GM10248 (cell line): Measurements from ENCODE around the gene ADAMTS16.

ENCODE experiments used
- CTCF ChIA-PET: fragments of 300-600 bp; sonication (Branson Sonifier 250); formaldehyde crosslinking; extraction: SDS; loops from one replicate; lab custom pipeline; 2021; ENCODE audit warnings: antibody characterized with exemption; lab: Yijun Ruan, JAX
- POLR2A ChIA-PET: fragments of 350-650 bp; sonication (Branson Sonifier 250); formaldehyde crosslinking; extraction: SDS; loops from one replicate; lab custom pipeline; 2020; ENCODE audit warnings: antibody characterized with exemption; lab: Yijun Ruan, JAX
- DNase-seq: peaks from one replicate; pipeline ENCODE4 v3.0.0; 2012; ENCODE audit errors: extremely low spot score
- TF ChIP-seq, protein P1 (sequence below): IDR thresholded peaks from 2 replicates; pipeline ENCODE4 v1.5.1; 2012; ENCODE audit warnings: mild to moderate bottlenecking, low read depth; ENCODE audit errors: extremely low read depth, missing control alignments, control extremely low read depth

The ADAMTS16 gene

DNA sequence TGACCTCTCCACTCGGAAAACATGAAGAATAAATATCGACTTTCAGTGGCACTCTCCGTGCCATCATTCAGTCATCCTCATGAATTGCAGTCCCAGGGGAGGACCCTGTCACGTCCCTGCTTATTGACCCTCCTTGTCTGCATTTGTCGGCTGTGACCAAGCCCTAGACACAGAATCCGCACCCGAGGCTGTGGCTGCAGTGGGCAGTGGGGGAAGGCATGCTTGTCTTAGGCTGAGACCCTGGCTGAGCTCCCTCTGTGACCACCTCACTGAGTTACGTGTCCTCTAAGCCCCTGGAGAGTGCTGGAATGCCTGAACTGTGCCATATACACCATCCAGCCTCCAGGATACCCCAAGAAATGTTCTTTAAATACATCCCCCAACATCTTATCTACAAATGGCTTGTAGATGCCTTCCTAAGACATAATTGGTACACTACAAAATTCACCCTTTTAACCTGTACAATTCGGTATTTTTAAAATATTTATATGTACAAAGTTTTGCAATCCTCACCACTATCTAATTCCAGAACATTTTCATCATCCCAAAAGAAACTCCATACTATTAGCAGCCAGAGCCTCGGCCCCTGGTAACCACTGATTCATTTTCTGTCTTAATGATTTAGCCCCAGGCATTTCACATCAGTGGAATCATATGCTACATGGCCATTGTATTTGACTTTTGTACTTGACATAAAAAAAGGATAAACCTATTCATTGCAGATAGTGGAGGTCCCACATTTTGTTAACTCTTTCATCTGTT, 201.6 kb downstream of the ADAMTS16 start:
- TF ChIP-seq, protein P1, sequence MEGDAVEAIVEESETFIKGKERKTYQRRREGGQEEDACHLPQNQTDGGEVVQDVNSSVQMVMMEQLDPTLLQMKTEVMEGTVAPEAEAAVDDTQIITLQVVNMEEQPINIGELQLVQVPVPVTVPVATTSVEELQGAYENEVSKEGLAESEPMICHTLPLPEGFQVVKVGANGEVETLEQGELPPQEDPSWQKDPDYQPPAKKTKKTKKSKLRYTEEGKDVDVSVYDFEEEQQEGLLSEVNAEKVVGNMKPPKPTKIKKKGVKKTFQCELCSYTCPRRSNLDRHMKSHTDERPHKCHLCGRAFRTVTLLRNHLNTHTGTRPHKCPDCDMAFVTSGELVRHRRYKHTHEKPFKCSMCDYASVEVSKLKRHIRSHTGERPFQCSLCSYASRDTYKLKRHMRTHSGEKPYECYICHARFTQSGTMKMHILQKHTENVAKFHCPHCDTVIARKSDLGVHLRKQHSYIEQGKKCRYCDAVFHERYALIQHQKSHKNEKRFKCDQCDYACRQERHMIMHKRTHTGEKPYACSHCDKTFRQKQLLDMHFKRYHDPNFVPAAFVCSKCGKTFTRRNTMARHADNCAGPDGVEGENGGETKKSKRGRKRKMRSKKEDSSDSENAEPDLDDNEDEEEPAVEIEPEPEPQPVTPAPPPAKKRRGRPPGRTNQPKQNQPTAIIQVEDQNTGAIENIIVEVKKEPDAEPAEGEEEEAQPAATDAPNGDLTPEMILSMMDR = no peak
- CTCF ChIA-PET = no interaction called here
- no peak for DNase-seq
- POLR2A ChIA-PET = no interaction called here

DNA sequence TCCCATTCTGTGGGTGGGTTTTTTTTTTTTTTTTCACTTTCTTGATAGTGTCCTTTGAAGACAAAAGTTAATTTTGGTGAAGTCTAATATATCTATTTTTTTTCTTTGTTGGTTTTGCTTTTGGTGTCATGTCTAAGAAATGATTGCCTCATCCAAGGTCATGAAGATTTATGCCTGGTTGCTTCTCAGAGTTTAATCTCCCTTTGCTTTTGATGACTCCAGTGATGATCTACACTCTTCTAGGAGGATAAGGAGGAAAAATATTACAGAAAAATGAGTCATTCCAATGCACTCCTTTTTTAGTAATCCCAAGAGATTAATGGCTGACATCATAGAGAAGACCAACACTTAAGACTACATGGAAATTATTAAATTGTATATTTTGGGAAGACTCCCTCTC, 202.7 kb downstream of the ADAMTS16 start:
- CTCF ChIA-PET = no interaction called here
- TF ChIP-seq, protein P1 = no peak
- DNase-seq = no peak
- POLR2A ChIA-PET = no interaction called here

DNA sequence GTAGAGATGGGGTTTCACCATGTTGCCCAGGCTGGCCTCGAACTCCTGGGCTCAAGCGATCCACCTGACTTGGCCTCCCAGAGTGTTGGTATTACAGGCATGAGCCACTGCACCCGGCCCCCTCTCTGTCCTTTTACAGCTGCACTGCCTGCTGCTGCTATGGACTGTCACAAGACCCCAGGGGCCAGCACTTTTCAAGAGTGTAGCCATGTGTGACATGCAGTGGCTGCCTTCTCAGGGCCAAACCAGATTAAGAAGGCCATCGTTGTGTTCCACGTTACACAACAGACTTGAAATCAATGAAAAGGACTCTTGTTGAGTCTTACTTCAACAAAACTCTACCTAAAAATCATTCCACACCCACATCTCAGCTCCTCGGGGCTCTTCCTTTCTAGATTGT, 203.4 kb downstream of the ADAMTS16 start:
- DNase-seq = no peak
- POLR2A ChIA-PET = no interaction called here
- TF ChIP-seq, protein P1 = no peak
- CTCF ChIA-PET = interaction anchor here (0.8 kb wide), 1 partner anchor 26 kb away, joined by 3 read pairs; no protein-coding TSS in a partner anchor

DNA sequence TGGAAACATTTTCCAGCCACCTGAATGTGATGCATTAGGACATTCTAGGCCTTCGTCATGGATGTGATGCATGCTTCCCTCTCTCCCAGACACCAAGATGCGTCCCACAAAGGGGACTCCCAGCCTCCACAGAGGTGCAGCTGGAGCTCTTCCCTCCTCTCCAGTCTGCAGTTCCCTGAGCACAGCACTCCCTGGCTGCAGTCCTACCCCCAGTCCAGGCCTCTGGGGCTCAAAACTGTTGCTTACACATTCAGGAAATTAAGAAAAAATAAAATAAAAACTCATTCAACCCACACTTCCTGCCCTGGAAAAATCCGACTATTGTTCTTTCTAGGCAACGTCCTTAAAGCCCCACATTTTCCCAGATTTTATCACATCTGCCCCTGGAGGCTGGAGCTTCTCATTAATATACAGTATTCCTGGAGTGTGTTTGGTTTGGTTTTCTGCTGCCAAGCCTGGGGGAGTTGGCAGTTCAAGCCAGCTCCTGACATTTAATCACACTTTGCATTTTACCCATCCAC, 204.0 kb downstream of the ADAMTS16 start:
- CTCF ChIA-PET = interaction anchor here (0.8 to 0.9 kb wide), 2 partner anchors 9 to 26 kb away, joined by 3 to 4 read pairs; no protein-coding TSS in a partner anchor
- TF ChIP-seq, protein P1 = no peak
- no peak for DNase-seq
- POLR2A ChIA-PET = no interaction called here

DNA sequence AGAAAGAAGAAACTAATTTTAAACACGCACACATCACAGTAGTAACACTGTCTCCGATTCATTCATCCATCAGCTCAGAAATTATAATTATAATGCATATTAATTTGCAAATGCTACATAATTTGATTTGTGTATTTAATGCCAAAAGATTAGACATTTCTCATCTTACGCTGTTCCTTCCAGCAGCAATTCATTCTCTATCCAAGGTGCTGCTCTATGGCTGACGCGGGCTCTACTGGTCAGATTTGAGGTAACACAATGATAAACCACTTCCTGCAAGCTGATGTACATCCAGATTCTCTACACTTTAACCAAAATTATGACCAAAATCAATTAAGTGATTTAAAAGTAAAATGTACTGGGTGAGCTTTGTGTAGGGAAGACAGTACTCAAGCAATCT, 204.5 kb downstream of the ADAMTS16 start:
- no peak for DNase-seq
- ChIA-PET POLR2A (no interaction called here), CTCF (interaction anchor here (0.9 kb wide), 1 partner anchor 9 kb away, joined by 4 read pairs; no protein-coding TSS in a partner anchor)
- TF ChIP-seq, protein P1 = no peak

DNA sequence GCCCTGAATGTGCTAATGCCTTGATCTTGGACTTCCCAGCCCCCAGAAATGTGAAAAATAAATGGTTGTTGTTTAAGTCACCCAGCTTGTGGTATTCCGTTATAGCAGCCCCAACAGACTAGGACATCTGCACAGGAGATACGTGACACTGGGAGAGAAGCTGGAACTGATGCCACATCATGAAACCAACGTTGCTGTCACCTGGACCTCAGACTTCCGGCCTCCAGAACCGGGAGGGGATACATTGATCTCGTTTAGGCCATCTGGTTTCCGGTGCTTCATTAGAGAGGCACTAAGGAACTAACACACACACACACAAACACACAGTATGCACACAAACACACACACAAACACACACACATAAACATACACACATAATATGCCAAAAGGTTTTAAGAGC, 207.3 kb downstream of the ADAMTS16 start:
- TF ChIP-seq, protein P1 = no peak
- no peak for DNase-seq
- ChIA-PET POLR2A (no interaction called here), CTCF (interaction anchor here (0.8 to 1.6 kb wide), 3 partner anchors 13 to 207 kb away, joined by 3 to 5 read pairs (median 3); no protein-coding TSS in a partner anchor)
